K562 (cell line): ENCODE data around the gene LRRC70. TPM values are rescaled to one million over a fixed set of nuclear protein-coding genes. Genes with fewer than 3 reads are reported as not detected.

Source experiments
- KLF16 ChIP-seq: IDR thresholded peaks from 2 replicates; pipeline ENCODE4 v1.6.1; 2016; ENCODE audit warnings: antibody characterized with exemption
- NR2C2 ChIP-seq, 2 experiments: fragments of 200-800 bp in 1 of 2; sonication (Bioruptor generic) in 1 of 2; sonication (generic) in 1 of 2; formaldehyde crosslinking in 1 of 2; IDR thresholded peaks; 2 replicates each; pipeline versions ENCODE4 v1.6.1 to v1.8.0; 2016 to 2022; ENCODE audit warnings: mild to moderate bottlenecking in 1 of 2, missing compliant biosample characterization in 1 of 2, missing genetic modification characterization in 1 of 2, missing genetic modification reagents in 1 of 2
- RBM25 ChIP-seq: fragments of 200-400 bp; formaldehyde crosslinking; IDR thresholded peaks from 2 replicates; pipeline ENCODE4 v1.6.1; 2018; ENCODE audit warnings: low read length, low read depth, moderate library complexity; ENCODE audit not compliant: severe bottlenecking
- SMARCA4 ChIP-seq: fragments of 450-650 bp; IDR thresholded peaks from 2 replicates; pipeline ENCODE4 v1.6.1; 2016
- TEAD1 ChIP-seq, 2 experiments: fragments of 450-650 bp in 1 of 2; sonication (generic) in 1 of 2; formaldehyde crosslinking; IDR thresholded peaks; 2 replicates each; pipeline versions ENCODE4 v1.4.0 to v1.8.0; 2020 to 2022; ENCODE audit warnings: mild to moderate bottlenecking in 2 of 2, missing genetic modification reagents in 1 of 2
- TRIM28 ChIP-seq: fragments of 450-650 bp; IDR thresholded peaks from 2 replicates; pipeline ENCODE4 v1.6.1; 2017
- ZFP30 ChIP-seq: fragments of 250-450 bp; sonication (Bioruptor Pico); IDR thresholded peaks from 2 replicates; pipeline ENCODE4 v1.8.0; 2022; ENCODE audit warnings: moderate library complexity, mild to moderate bottlenecking, inconsistent platforms, borderline replicate concordance
- ZNF696 ChIP-seq: fragments of 250-450 bp; sonication (Bioruptor Pico); conservative IDR thresholded peaks from 2 replicates; pipeline ENCODE4 v1.4.0; 2020; ENCODE audit warnings: mild to moderate bottlenecking, moderate library complexity
- polyA plus RNA-seq, 8 experiments: library from polyadenylated mRNA; depleted of rRNA in 4 of 8; stranded (reverse) in 5 of 8; unstranded in 3 of 8; fragments of >200 nt; fragmentation: Nextera tagmentation in 2 of 8; fragmentation: Illumina TruSeq in 1 of 8; extraction: Ambion mirVana in 2 of 8; extraction: Trizol in 1 of 8; gene quantifications; 2 replicates each; pipeline versions ENCODE4 v1.2.1 to v1.2.3, GENCODE V29; 2011 to 2014; ENCODE audit warnings: inconsistent platforms in 1 of 8, missing spikeins in 1 of 8
- total RNA-seq, 7 experiments: library from RNA; depleted of rRNA in 6 of 7; stranded (reverse); fragments of >200 nt in 6 of 7; fragmentation: Illumina TruSeq in 2 of 7; extraction: Trizol in 2 of 7; gene quantifications; 2 replicates each; pipeline versions ENCODE4 v1.2.1 to v1.2.3, GENCODE V29; 2011 to 2021; ENCODE audit warnings: low replicate concordance in 1 of 7
- TF ChIP-seq, protein P1 (sequence below): fragments of 450-650 bp; IDR thresholded peaks from 2 replicates; pipeline ENCODE4 v1.6.1; 2018; ENCODE audit warnings: mild to moderate bottlenecking, low read depth; ENCODE audit not compliant: partially characterized antibody
- TF ChIP-seq, protein P2 (sequence below), 2 experiments: IDR thresholded peaks; 2 replicates each; pipeline ENCODE4 v1.6.1; 2011; ENCODE audit warnings: borderline replicate concordance in 1 of 2, control low read depth in 1 of 2, low read depth in 1 of 2, low read length in 1 of 2, mild to moderate bottlenecking in 1 of 2, mixed read lengths in 1 of 2, moderate library complexity in 1 of 2; ENCODE audit not compliant: insufficient read depth in 1 of 2, insufficient read length in 1 of 2, poor library complexity in 1 of 2, severe bottlenecking in 1 of 2; ENCODE audit errors: extremely low read depth in 1 of 2
- TF ChIP-seq, protein P3 (sequence below), 2 experiments: fragments of 200-800 bp in 1 of 2; sonication (Bioruptor generic) in 1 of 2; sonication (generic) in 1 of 2; formaldehyde crosslinking in 1 of 2; IDR thresholded peaks in 1 of 2; conservative IDR thresholded peaks in 1 of 2; 2 replicates each; pipeline versions ENCODE4 v1.5.0 to v1.6.1; 2016 to 2020; ENCODE audit warnings: missing compliant biosample characterization in 1 of 2, missing genetic modification characterization in 1 of 2, missing genetic modification reagents in 1 of 2

LRRC70 gene
- total and polyA plus RNA-seq, 9 of the 15 experiments (the other 6 are each of a cell fraction or from before 2014, with no cell fraction given) = 0.21 to 2.1 (median 0.73) TPM

DNA sequence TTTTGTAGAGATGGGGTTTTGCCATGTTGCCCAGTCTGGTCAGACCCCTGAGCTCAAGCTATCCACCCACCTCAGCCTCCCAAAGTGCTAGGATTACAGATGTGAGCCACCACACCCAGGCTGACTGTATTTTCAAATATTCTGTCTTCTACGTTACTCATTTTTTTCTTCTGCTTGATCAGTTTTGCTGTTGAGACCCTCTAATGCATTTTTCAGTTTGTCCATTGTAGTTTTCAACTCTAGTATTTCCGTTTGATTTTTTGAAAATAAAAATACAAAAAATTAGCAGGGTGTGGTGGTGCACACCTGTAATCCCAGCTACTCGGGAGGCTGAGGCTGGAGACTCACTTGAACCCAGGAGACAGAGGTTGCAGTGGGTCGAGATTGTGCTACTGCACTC is 10.5 kb upstream of the LRRC70 start (continued):
- no peak for TF ChIP-seq TEAD1 (CRISPR knock-in tag; IDR thresholded peaks at IDR 0.05)
- TF ChIP-seq, protein P1, sequence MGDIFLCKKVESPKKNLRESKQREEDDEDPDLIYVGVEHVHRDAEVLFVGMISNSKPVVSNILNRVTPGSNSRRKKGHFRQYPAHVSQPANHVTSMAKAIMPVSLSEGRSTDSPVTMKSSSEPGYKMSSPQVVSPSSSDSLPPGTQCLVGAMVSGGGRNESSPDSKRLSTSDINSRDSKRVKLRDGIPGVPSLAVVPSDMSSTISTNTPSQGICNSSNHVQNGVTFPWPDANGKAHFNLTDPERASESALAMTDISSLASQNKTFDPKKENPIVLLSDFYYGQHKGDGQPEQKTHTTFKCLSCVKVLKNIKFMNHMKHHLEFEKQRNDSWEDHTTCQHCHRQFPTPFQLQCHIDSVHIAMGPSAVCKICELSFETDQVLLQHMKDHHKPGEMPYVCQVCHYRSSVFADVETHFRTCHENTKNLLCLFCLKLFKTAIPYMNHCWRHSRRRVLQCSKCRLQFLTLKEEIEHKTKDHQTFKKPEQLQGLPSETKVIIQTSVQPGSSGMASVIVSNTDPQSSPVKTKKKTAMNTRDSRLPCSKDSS = peak; percentile 57
- TF ChIP-seq ZFP30 = no peak
- no peak for TF ChIP-seq SMARCA4
- TF ChIP-seq, protein P2, sequence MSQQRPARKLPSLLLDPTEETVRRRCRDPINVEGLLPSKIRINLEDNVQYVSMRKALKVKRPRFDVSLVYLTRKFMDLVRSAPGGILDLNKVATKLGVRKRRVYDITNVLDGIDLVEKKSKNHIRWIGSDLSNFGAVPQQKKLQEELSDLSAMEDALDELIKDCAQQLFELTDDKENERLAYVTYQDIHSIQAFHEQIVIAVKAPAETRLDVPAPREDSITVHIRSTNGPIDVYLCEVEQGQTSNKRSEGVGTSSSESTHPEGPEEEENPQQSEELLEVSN (IDR thresholded peaks at IDR 0.05; ENCODE audit: borderline replicate concordance in 1 of 2, extremely low read depth in 1 of 2, insufficient read depth in 1 of 2, insufficient read length in 1 of 2, low read depth in 1 of 2, low read length in 1 of 2, poor library complexity in 1 of 2, severe bottlenecking in 1 of 2) = no peak
- TF ChIP-seq, protein P3, sequence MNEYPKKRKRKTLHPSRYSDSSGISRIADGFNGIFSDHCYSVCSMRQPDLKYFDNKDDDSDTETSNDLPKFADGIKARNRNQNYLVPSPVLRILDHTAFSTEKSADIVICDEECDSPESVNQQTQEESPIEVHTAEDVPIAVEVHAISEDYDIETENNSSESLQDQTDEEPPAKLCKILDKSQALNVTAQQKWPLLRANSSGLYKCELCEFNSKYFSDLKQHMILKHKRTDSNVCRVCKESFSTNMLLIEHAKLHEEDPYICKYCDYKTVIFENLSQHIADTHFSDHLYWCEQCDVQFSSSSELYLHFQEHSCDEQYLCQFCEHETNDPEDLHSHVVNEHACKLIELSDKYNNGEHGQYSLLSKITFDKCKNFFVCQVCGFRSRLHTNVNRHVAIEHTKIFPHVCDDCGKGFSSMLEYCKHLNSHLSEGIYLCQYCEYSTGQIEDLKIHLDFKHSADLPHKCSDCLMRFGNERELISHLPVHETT (CRISPR knock-in tag; conservative IDR thresholded peaks at IDR 0.05 in 1 of 2, IDR thresholded peaks at IDR 0.05 in 1 of 2) = no peak
- TF ChIP-seq ZNF696 = no peak
- no peak for TF ChIP-seq KLF16
- TF ChIP-seq TRIM28 = peak; percentile 72
- no peak for TF ChIP-seq NR2C2 (CRISPR knock-in tag; IDR thresholded peaks at IDR 0.05)
- TF ChIP-seq NR2C2 (tag; IDR thresholded peaks at IDR 0.05) = no peak
- no peak for TF ChIP-seq RBM25
